ENCODE results near the gene KRT36. TPM values are rescaled to one million over a fixed set of nuclear protein-coding genes. Genes with fewer than 3 reads are reported as not detected.

The KRT36 gene
- total RNA-seq, 1 donor from 2014 or later: not detected

DNA sequence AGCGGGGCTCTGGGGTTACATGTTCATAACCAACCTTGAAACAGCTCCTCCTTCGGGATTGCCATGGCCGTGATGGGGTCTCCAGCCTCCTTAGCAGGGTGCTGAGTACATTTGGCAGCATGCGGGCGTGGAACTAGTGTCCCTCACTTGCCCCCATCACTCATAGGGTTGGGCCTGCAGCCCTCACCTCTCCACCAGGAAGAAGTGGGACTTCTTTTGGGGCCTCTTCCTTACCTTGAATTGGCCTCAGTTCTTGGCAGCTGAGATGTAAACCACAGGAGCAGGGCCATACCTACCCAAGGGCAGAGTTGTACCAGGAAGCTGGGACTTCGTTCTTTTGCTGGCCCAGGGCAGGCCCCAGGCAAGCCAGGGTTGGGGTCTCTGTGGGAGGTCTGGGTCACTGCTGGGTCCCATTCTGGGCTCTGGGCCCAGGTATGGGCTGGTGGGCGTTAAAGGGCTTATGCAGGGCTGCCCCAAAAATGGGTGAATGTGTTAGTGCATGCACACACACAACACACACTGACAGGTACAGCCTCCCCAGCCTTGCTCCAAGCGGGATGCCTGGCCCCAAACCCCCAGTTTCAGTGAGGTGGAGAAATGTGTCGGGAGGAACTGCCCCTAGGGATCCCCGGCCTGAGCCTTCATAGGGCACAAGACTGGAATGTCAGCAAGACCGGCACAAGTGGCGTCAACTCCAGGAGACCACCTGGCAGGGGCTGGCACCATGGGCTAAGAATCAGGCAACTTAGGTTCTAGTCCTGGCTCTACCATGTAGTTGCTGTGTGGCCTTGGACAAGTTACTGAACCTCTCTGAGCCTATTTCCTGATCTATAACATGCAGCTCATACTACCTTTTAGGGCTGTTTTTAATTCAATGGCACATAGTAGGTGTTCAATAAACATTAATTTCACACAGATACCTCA is 32.9 kb upstream of the KRT36 start:
- DNase-seq: no peak
- ATAC-seq: no peak
- intact Hi-C loops (cut with micrococcal nuclease): no loop called here

DNA sequence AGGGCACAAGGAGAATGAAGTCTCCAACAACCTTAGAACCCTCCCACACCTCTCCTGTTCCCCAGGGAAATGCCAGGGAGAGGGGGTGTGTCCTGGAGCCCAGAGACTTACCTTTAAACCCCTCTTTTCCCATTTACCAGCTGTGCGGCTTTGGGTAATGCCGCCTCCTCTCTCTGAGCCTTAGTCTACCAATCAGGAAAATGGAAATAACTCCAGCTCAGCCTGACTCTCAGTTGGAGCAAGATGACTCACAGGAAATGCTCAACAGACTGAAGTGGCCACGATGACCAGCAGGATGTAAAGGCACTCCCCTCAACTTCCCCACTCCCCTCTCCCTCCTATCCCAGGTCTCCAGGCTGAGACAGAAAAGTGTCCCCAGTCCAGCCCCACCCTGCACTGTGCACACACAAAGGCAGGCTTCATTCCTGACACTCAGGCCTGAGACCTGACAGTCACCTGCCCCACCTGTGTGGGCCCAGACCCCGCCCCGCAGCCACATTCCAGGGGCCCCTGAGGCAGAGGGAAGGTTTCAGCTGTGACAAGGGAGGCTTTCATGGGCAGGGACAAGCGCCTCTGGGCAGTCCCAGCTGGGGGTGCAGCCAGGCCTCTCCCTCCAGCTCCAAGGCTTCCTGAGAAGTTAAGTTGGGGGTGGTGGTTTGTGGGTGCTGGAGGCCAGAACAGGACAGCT is 32.0 kb upstream of the KRT36 start:
- DNase-seq (no peak), ATAC-seq (no peak)
- intact Hi-C loops (cut with micrococcal nuclease): no loop called here

- no peak for DNase-seq
- intact Hi-C loops (cut with micrococcal nuclease): no loop called here
- ATAC-seq: no peak
Observed at GRCh38 chr17:41520821-41521521, 31.3 kb upstream of the KRT36 start.

DNA sequence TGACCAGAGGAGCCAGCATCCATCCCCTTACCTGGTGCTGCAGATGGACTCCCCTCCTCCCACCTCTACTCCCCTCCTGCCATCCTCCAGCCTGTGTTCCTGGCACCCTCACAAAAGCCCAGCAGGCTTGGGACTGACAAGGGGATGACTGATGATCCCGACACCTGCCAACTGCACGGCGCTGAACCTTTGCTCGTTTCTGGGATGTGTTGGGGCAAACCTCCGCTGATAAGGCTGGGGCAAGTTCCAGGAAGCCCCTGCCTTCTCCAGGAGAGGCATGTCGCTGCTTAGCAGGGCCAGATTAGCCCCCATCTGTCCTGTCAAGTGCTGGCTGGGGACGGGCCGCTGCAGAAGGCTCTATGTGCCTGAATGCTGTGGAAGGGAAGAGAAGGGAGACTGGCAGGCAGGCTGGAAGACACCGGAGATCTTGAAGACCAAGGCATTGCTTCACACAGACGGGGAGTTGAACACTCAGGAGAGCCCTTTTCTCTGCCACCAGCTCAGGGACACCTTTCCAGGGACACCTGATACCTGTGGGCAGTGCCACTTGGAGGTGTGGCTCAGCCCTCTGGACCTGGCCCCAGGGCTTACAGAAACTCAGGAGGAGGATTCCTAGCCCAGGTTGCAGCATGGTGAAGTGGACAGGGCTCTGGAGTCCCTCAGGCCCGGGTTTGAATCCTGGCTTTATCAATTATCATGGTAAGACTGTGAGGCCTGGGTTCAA is 30.0 kb upstream of the KRT36 start:
- DNase-seq: no peak
- intact Hi-C loops (cut with micrococcal nuclease): no loop called here
- ATAC-seq: no peak

GRCh38 chr17:41518789-41519449 is 29.2 kb upstream of the KRT36 start, which contains the start of gene KRT15:
Gene KRT15, minus strand, starts transcription at chr17:41518890. Its CDS starts 63 bp downstream, at chr17:41518827.
- DNase-seq (no peak), ATAC-seq (no peak)
- intact Hi-C loops (cut with micrococcal nuclease): no loop called here

- intact Hi-C loops (cut with micrococcal nuclease): no loop called here
- no peak for DNase-seq
Observed at GRCh38 chr17:41518031-41518430, 28.3 kb upstream of the KRT36 start.

GRCh38 chr17:41516830-41517283 is 27.1 kb upstream of the KRT36 start:
- ATAC-seq (no peak), DNase-seq (no peak)
- intact Hi-C loops (cut with micrococcal nuclease): no loop called here

More at GRCh38 chr17:41518031-41518430, 28.3 kb upstream of the KRT36 start:
- no peak for ATAC-seq

DNA sequence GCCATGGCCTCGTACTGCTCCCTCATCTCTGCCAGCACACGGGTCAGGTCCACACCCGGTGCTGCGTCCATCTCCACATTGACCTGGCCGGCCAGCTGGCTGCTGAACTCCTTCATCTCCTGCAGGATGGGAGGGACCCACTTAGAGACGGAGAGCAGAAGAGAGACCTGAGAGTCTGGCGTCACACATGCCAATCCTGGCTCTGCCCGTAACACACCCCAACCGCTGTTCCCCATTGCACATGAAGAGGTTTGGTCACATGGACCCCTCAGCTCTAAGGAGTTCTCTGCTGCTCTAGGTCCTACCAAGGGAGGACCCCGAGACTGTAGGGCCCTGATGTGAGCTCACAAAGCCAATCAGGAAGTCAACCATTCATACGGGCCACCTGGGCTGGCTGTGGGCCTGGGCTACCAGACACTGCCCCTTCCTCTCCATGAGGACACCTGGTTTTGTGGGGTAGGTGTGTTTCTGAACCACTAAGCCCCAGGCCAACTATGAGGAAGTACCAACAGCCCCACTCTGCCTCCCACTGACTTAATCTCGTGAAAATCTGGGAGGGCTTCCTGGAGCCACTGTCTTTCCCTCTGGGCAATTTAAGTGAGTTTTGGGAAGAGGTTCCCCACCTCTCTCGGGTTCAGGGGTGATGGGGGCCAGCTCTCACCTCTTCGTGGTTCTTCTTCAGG is 26.6 kb upstream of the KRT36 start:
- intact Hi-C loops (cut with micrococcal nuclease): no loop called here
- no peak for DNase-seq
- no peak for ATAC-seq

GRCh38 chr17:41513168-41513547 is 23.4 kb upstream of the KRT36 start:
- no peak for ATAC-seq
- intact Hi-C loops (cut with micrococcal nuclease): no loop called here
- DNase-seq: no peak

DNA sequence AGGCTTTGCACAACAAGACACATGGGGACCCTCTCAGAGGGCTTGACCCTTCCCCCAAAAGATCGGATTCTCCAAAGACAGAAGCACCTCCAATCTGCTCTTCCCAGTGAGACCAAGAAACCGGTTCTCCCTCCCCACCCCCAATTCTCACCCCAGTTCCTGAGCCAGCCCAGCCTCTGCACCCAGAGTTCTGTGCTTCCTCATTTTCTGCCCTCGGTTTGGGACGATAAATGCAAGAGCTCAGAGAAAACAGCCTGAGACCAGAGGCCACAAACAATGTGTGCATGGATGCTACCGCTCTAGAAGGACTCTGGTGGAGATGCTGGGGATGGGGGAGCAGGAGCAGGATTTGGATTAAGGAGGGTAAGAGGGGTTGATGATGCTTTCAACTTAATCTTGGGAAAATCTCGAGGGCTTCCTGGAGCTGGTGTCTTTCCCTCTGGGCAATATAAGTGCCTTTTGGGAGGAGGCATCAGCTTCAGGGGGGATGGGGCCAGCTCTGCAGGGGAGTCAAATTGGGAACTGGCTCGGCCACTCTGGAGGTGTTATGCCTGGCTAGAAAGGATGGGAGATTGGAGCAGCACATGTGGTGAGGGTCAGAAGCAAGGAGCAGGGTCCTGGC is 22.9 kb upstream of the KRT36 start:
- no peak for DNase-seq
- intact Hi-C loops (cut with micrococcal nuclease): no loop called here
- no peak for ATAC-seq

DNA sequence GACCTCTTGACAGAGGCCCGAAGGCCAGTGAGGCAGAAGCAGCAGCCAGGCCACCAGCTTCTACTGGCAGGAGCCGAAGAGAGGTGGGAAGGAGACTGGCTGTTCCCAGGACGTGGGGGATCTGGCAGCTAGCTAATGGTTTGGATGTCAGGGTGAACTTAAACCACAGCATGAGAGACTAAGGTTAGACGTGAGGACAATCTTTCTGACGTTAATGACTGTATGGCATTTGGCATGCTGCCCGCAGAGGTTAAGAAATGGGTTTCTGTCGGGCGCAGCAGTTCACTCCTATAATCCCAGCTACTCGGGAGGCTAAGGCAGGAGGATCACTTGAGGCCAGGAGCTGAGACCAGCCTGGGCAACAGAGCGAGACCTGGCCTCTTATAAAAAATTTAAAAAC is 22.0 kb upstream of the KRT36 start:
- intact Hi-C loops (cut with micrococcal nuclease): no loop called here
- ATAC-seq: no peak
- no peak for DNase-seq

DNA sequence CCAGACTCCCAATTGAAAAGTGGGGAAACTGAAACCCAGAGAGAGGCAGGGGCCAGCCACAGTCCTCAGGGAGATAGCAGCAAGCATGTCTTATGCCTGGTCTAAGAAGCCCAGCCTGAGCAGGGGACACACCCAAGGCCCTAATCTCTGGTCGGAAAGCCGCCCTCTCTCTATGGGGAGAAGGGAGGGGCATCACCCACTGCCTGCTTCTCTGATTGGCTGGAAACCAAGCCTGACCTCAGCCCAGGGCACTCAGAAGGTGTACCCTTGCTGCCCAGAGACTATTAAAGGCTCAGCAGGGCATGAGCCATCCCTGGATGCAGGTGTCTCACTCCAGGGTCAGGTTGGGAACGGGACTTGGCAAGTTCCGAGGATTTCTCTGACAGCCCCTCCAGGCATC is 21.4 kb upstream of the KRT36 start:
- no peak for DNase-seq
- intact Hi-C loops (cut with micrococcal nuclease): no loop called here
- no peak for ATAC-seq

GRCh38 chr17:41510251-41511065 is 20.7 kb upstream of the KRT36 start:
- DNase-seq (no peak), ATAC-seq (no peak)
- intact Hi-C loops (cut with micrococcal nuclease): no loop called here

DNA sequence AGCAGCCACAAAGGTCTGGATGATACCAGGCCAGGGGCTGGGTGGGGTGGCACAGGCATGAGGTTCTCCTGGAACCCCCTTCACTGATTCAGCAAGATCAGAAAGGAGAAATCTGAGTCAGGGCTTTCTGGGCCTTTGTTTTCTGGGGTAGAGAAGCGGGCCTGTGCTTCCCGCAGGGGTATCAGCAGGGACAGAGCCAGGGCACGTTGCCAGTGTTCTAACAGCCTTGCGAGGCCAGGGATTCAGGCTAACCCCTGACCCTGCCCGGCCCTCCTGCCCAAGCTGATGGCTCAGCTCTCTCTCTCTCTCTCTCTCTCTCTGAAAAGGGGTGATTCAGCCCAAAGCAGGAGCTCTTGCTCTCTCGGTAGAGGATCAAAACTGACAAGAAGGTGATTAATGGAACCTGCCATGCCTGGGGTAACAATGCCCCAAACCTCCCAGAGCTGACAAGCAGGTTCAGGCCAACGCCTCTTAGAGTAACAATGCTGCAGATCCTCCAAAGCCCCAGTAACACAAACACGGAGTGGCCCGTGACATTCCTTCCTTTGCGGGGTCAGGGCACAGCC is 17.7 kb upstream of the KRT36 start:
- intact Hi-C loops (cut with micrococcal nuclease): no loop called here
- DNase-seq (no peak), ATAC-seq (no peak)

- ATAC-seq (no peak), DNase-seq (no peak)
- intact Hi-C loops (cut with micrococcal nuclease): no loop called here
Observed at GRCh38 chr17:41505809-41506767, 16.4 kb upstream of the KRT36 start.
